NCI-H1930 (cell line): Measurements from ENCODE around the gene LRRC70.

Experiments
- DNase-seq, 2 experiments: peaks; one replicate each; lab custom pipeline; 2025; lab: John Stamatoyannopoulos, UW

The LRRC70 gene

GRCh38 chr5:62574599-62574998 is 4.0 kb upstream of the LRRC70 start:
- DNase-seq, result no peak

GRCh38 chr5:62575066-62575465 is 3.6 kb upstream of the LRRC70 start:
- no peak for DNase-seq

GRCh38 chr5:62575489-62575888 is 3.1 kb upstream of the LRRC70 start:
- no peak for DNase-seq

GRCh38 chr5:62576570-62577170 is 1.9 kb upstream of the LRRC70 start:
- DNase-seq, result no peak

- DNase-seq, result no peak
Observed at GRCh38 chr5:62577488-62577887, 1.1 kb upstream of the LRRC70 start.

GRCh38 chr5:62579761-62580160 is 1.1 kb downstream of the LRRC70 start:
- DNase-seq, result no peak

- no peak for DNase-seq
Observed at GRCh38 chr5:62581836-62582597, 3.4 kb downstream of the LRRC70 start.

- DNase-seq, result no peak
Observed at GRCh38 chr5:62584391-62584790, 5.8 kb downstream of the LRRC70 start.

- DNase-seq, result no peak
Observed at GRCh38 chr5:62585306-62585705, 6.7 kb downstream of the LRRC70 start.

- DNase-seq, result no peak
Observed at GRCh38 chr5:62585751-62586150, 7.1 kb downstream of the LRRC70 start.

GRCh38 chr5:62587737-62588136 is 9.1 kb downstream of the LRRC70 start:
- DNase-seq, result no peak

GRCh38 chr5:62588668-62589067 is 10.0 kb downstream of the LRRC70 start:
- DNase-seq, result no peak

- no peak for DNase-seq
Observed at GRCh38 chr5:62589504-62589903, 10.9 kb downstream of the LRRC70 start.

- DNase-seq, result no peak
Observed at GRCh38 chr5:62590387-62590786, 11.8 kb downstream of the LRRC70 start.

- no peak for DNase-seq
Observed at GRCh38 chr5:62592558-62592957, 13.9 kb downstream of the LRRC70 start.

GRCh38 chr5:62593331-62593730 is 14.7 kb downstream of the LRRC70 start:
- DNase-seq, result no peak

GRCh38 chr5:62594364-62594984 is 15.9 kb downstream of the LRRC70 start:
- no peak for DNase-seq

GRCh38 chr5:62596096-62596495 is 17.5 kb downstream of the LRRC70 start:
- no peak for DNase-seq

- no peak for DNase-seq
Observed at GRCh38 chr5:62596691-62597090, 18.1 kb downstream of the LRRC70 start.

GRCh38 chr5:62597314-62597713 is 18.7 kb downstream of the LRRC70 start:
- DNase-seq, result no peak

- DNase-seq, result no peak
Observed at GRCh38 chr5:62600560-62601252, 22.1 kb downstream of the LRRC70 start.

- no peak for DNase-seq
Observed at GRCh38 chr5:62603934-62604333, 25.3 kb downstream of the LRRC70 start.

GRCh38 chr5:62605638-62606037 is 27.0 kb downstream of the LRRC70 start:
- DNase-seq, result no peak
